ENCODE results near the gene DCAF12L1.

The DCAF12L1 gene

DNA sequence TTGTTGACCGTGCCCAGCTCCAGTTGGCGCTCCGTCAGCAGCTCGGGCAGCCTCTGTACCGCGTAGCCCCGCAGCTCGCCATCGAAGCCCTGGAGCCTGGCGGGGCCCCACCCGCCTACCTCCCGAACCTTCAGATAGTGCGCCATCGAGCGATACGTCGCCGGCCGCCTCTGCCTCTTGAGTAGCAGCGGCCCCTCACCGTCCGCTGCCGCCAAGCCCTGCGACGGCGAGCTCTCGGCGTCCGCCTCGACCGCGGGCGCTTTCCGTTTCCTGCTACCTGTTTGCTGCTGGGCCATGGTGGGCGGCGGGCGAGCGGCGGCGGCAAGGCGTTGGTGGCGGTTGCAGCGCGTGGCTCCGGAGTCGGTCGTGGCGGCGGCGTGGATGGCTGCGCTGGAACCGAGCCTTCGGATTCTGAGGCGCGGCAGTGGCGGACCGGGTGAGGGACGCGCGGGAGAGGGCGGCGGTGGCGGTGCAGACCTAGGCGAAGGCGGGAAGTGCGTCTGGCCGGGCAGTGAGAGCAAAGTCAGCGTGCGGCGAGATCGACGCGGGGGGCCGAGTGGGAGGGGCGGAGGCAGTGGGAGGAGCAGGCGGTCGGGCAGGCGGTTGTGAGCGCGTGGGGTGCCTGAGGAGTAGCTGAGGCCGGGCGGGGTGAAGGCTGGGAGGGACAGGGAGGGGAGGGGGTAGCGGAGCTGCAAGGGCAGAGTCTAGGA, at the start of gene DCAF12L1:
Gene DCAF12L1, minus strand, starts transcription at position 502 of the 710 bp plus-strand sequence. Its CDS starts 206 bp downstream, at position 296.
- no peak for DNase-seq (ENCODE audit: low read depth)

DNA sequence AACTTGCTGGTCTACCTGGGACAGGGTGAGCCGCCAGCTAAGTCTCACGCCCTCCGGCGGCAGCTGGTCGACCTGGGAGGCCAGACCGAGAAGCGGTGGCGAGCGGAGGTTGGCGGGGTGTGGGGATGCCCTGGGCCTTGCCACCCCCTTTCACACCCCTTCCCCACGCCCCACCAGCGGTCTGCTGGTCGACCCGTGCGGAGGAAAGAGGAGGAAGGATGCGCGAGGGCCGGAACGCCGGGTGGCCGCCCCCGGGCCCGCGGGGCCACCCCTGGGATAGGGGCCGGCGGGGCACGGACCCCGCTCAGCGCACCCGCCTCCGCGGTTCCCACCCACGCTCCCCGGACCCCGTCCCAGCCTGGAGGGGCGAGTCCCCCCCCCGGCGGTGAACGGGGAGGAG, 28.3 kb upstream of the DCAF12L1 start:
- no peak for DNase-seq (ENCODE audit: low read depth)

DNA sequence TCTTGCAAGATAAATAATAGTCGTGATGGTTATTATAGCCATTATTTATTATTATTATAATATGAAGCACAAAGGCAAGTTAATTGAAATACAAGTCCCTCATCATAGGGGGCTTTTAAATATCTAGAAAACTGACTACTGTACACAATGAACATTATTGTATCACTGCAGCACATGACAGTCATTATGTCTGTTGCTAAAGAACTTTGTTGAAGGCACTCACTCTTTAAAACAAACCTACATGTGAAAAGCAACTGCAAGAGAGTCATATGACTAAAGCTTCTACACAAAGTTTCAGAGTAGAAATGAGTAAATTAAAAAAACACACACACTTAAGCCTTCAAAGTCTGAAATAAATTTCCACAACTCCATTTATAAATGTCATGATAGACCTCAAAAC, 23.3 kb upstream of the DCAF12L1 start:
- no peak for DNase-seq (ENCODE audit: low read depth)

DNA sequence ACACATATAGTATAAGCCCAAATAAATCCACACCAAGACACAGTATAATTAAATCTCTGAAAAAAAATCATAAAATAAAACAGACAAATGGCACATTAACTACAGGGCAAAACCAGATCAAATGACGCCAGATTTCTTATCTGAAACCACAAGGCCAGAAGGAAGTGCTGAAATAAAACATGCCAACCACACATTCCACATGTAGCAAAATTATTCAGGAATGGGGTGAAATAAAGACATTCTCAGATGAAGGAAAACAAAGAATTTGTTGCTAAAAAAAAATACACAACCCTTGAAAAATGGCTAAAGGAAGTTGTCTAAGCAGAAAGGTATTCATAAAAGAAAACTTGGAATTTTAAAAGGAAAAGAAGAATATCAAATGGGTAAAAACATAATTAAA, 4.5 kb upstream of the DCAF12L1 start:
- no peak for DNase-seq (ENCODE audit: low read depth)

DNA sequence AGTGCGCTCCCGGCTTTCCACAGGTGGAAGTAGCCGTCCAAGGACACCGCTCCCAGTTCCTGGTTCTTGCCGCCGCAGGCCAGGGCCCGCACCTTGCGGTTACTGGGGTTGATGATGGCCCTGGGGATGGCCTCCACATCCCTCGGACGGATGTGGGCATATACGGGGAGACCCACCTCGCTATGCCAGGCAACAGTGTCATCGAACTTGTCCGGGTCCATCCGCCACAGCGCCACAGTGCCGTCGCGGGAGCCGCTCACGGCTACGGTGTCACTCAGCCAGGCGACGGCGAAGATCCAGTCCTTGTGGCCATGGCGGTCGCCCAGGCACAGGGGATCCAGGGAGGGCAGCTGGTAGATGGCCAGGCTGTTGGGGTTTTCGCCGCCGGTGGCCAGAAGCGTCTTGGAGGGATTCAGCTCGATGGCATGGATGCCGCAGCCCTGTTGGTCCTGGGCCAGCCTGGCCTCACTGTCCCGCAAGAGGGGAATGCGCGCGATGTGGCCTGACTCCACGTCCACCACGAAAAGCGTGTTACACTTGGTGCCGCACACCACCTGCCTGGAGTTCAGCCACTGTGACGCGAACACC, 795 bp downstream of the DCAF12L1 start:
- DNase-seq (ENCODE audit: low read depth) = no peak

DNA sequence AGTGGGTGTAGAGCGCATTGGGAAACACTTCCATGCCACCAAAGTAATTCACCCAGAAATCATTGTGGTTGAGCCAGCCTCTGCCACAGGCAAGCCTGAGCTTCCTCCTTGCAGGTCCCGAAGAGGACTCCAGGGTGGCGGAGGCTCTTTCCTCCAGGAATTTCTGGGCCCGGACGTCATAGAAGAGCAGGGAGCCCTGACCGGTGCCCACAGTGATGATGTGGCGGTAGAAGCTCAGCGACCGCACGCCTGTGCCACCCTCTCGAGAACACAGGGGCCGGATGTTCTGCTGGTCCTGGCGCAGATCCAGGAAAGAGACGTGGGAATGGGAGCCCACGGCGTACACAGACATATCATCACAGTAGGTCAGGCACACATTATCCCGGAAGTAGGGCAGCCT, 1.3 kb downstream of the DCAF12L1 start:
- no peak for DNase-seq (ENCODE audit: low read depth)

DNA sequence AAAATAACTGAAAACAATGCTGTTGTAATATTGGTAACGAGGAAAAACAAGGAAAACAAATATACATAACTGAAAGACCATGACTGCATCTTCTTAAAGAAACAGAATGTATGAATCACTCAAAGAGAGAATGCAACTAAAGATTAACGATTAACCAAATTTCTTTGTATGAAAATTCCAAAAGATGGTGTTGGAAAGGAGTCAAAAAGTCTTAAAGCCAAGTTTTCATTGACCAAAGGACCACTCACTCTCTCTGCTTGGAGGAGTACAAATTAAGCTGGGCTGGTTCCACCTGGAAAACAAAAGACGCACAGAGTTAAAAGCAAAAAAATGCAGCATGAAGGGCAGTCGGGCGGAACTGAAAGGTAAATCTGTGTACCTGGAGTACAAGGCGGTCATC, 1.8 kb downstream of the DCAF12L1 start:
- DNase-seq (ENCODE audit: low read depth) = no peak

DNA sequence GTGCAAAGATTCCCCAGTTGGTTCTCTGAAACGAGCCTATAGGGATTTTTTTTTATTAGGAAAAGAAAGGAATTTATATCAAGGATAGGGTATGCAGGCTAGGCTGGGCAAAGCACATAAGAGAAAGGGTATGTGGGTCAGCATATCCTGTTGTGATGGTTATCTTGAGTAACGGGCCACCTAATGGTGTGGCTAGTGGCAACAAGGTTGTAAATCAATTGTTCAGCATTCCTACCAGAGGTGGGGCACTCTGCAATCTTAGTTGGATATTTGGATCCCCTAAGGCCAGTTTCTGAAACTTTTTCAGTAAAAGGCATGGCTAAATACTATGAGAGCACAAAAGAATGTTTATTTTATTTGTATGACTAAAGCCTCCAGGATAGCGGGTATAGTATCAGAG, 42.7 kb downstream of the DCAF12L1 start:
- DNase-seq (ENCODE audit: low read depth) = no peak

All from stimulated activated CD8-positive, alpha-beta memory T cell treated with anti-CD3 and anti-CD28 coated beads, Interleukin-15, amount 100 ng/mL, for 24 hours (primary cell).